Activated naive CD8-positive, alpha-beta T cell treated with anti-CD3 and anti-CD28 coated beads for 36 hours (primary cell): ENCODE results near the gene CAPN10. TPM values are rescaled to one million over a fixed set of nuclear protein-coding genes. Genes with fewer than 3 reads are reported as not detected.

Experiments
- DNase-seq: peaks from one replicate; pipeline ENCODE4 v3.0.0; 2021
- H3K27ac Mint-ChIP-seq: one replicate; pipeline ENCODE4 v1.8.0; 2022; ENCODE audit warnings: mild to moderate bottlenecking, moderate library complexity, mixed read lengths
- H3K27me3 Mint-ChIP-seq: one replicate; pipeline ENCODE4 v1.8.0; 2022; ENCODE audit warnings: mild to moderate bottlenecking, mixed read lengths
- H3K36me3 Mint-ChIP-seq: one replicate; pipeline ENCODE4 v1.8.0; 2021; ENCODE audit warnings: mild to moderate bottlenecking, mixed read lengths
- H3K4me1 Mint-ChIP-seq: one replicate; pipeline ENCODE4 v1.8.0; 2021; ENCODE audit warnings: mixed read lengths
- H3K4me3 Mint-ChIP-seq: one replicate; pipeline ENCODE4 v1.8.0; 2022; ENCODE audit warnings: mild to moderate bottlenecking, moderate library complexity, mixed read lengths
- H3K9me3 Mint-ChIP-seq: one replicate; pipeline ENCODE4 v1.8.0; 2022; ENCODE audit warnings: mixed read lengths
- total RNA-seq, 2 experiments: library from RNA; stranded (reverse); gene quantifications; one replicate each; pipeline ENCODE4 v1.2.3, GENCODE V29; 2021

The CAPN10 gene
- total RNA-seq, 2 experiments from 2014 or later: 30.1 to 32.3 TPM

- Mint-ChIP-seq H3K4me1 (peaks cover 34% of the 10 kb centered on the region), H3K27ac (peak overlapping the region; percentile 14), H3K36me3 (no peaks in the 10 kb centered on the region), H3K27me3 (no peaks in the 10 kb centered on the region), H3K4me3 (peak overlapping the region; percentile 91), H3K9me3 (no peaks in the 10 kb centered on the region)
- no peak for DNase-seq
Observed at GRCh38 chr2:240588006-240588655, 1.6 kb downstream of the CAPN10 start.

DNA sequence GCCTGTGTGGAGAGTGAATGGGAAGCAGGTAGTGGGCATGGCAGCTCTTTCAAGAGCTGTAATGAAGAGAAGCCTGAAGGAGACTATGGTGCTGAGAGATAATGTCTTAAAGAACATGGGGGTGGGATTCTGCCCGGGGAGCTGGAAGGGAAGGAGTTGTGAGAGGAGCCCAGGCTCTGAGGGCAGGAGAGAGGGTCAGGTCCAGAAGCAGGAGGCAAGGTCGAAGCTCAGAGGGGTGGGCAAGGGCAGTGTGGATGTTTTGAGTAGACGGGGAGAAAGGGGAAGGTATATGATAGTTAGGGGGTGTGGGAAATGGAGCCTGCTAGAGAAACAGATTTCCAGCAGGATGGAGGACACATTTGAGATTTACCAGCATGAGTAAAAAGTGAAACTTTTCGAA, 2.1 kb downstream of the CAPN10 start:
- no peak overlapping the region for H3K4me3 Mint-ChIP-seq
- no peaks in the 10 kb centered on the region for H3K27me3 Mint-ChIP-seq
- H3K4me1 Mint-ChIP-seq: peaks cover 31% of the 10 kb centered on the region
- no peaks in the 10 kb centered on the region for H3K9me3 Mint-ChIP-seq
- no peak overlapping the region for H3K27ac Mint-ChIP-seq
- H3K36me3 Mint-ChIP-seq: no peaks in the 10 kb centered on the region
- no peak for DNase-seq

DNA sequence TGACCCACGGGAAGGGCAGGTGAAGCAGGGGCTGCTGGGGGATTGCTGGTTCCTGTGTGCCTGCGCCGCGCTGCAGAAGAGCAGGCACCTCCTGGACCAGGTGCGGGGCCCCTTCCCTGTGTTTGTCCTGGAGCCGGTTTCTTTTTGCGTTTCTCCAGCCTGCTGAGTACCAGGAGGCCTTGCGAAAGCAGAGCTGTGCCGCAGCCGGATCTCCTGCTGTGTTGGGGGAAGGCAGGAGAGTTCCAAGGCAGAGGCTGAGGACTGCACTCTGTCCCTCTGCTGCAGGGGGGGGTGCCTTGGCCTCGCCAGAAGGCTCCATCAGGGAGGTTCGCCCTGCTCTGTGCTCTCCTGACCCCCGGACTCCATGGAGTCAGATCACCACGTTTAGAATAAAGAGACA, 2.8 kb downstream of the CAPN10 start:
- no peak for DNase-seq
- peaks cover 29% of the 10 kb centered on the region for H3K4me1 Mint-ChIP-seq
- H3K27ac Mint-ChIP-seq: no peak overlapping the region
- no peaks in the 10 kb centered on the region for H3K9me3 Mint-ChIP-seq
- no peak overlapping the region for H3K4me3 Mint-ChIP-seq
- no peaks in the 10 kb centered on the region for H3K36me3 Mint-ChIP-seq
- no peaks in the 10 kb centered on the region for H3K27me3 Mint-ChIP-seq

DNA sequence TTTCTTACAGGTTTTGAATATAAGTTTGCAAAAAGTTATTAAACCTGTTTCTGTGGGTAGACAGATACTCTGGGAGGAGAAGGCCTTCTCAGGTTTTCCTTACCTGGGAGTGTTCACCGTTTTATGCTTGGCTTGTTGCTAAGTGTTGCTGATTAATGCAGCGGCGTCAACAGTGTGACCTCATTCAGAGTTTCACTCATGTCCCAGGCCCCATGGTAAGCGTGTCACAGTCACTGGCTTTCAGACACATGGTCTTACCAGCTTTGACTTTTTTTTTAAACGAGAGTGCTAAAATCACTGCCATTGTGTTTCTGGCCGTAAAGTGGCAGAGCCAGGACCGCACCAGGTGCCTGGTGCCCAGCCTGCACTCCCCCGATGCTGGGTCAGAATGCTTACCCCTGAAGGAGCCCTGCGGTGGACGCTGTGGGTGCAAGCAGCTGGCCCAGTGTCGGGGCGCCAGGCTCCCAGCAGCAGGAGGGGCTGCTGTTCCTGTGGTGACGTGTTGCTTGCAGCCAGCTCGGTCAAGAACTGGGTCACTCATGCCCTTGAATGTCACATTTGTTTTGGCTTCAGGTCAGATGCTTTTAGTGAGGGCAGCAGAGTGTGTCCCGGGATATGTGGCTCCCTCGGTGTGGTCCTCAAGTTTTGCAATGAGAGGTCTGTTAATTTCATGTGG, 3.5 kb downstream of the CAPN10 start:
- Mint-ChIP-seq H3K27ac (no peak overlapping the region), H3K36me3 (no peaks in the 10 kb centered on the region), H3K4me3 (no peak overlapping the region), H3K9me3 (no peaks in the 10 kb centered on the region), H3K27me3 (no peaks in the 10 kb centered on the region), H3K4me1 (peaks cover 23% of the 10 kb centered on the region)
- no peak for DNase-seq

DNA sequence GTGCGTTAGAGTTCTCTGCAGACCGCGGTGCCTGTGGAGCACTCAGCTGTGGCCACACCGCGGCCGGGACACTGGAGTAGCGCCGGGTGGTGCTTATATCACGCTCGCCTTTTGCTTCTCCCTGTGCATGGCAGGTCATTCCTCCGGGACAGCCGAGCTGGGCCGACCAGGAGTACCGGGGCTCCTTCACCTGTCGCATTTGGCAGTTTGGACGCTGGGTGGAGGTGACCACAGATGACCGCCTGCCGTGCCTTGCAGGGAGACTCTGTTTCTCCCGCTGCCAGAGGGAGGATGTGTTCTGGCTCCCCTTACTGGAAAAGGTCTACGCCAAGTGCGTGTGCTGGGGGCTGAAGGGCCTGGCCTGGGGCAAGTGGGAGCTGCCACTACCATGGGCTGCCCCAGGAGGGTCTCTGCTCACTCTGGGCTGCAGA, 4.2 kb downstream of the CAPN10 start:
- Mint-ChIP-seq H3K27ac (no peak overlapping the region), H3K27me3 (no peaks in the 10 kb centered on the region), H3K4me1 (peaks cover 21% of the 10 kb centered on the region), H3K9me3 (no peaks in the 10 kb centered on the region), H3K36me3 (no peaks in the 10 kb centered on the region), H3K4me3 (no peak overlapping the region)
- no peak for DNase-seq

GRCh38 chr2:240591226-240591625, 4.7 kb downstream of the CAPN10 start:
- H3K9me3 Mint-ChIP-seq: no peaks in the 10 kb centered on the region
- DNase-seq: no peak
- no peak overlapping the region for H3K27ac Mint-ChIP-seq
- peaks cover 21% of the 10 kb centered on the region for H3K4me1 Mint-ChIP-seq
- no peaks in the 10 kb centered on the region for H3K27me3 Mint-ChIP-seq
- no peak overlapping the region for H3K4me3 Mint-ChIP-seq
- H3K36me3 Mint-ChIP-seq: no peaks in the 10 kb centered on the region

GRCh38 chr2:240591784-240592183, 5.2 kb downstream of the CAPN10 start:
- H3K9me3 Mint-ChIP-seq: no peaks in the 10 kb centered on the region
- H3K27me3 Mint-ChIP-seq: no peaks in the 10 kb centered on the region
- no peak for DNase-seq
- no peaks in the 10 kb centered on the region for H3K36me3 Mint-ChIP-seq
- H3K27ac Mint-ChIP-seq: no peak overlapping the region
- peaks cover 21% of the 10 kb centered on the region for H3K4me1 Mint-ChIP-seq
- H3K4me3 Mint-ChIP-seq: no peak overlapping the region

GRCh38 chr2:240593026-240593702, 6.6 kb downstream of the CAPN10 start:
- no peak for DNase-seq
- Mint-ChIP-seq H3K4me1 (peaks cover 14% of the 10 kb centered on the region), H3K36me3 (no peaks in the 10 kb centered on the region), H3K27ac (no peak overlapping the region), H3K9me3 (no peaks in the 10 kb centered on the region), H3K4me3 (no peak overlapping the region), H3K27me3 (no peaks in the 10 kb centered on the region)

- H3K4me3 Mint-ChIP-seq: no peak overlapping the region
- peaks cover 7% of the 10 kb centered on the region for H3K4me1 Mint-ChIP-seq
- no peak for DNase-seq
- no peaks in the 10 kb centered on the region for H3K36me3 Mint-ChIP-seq
- no peaks in the 10 kb centered on the region for H3K9me3 Mint-ChIP-seq
- no peaks in the 10 kb centered on the region for H3K27me3 Mint-ChIP-seq
- no peak overlapping the region for H3K27ac Mint-ChIP-seq
Observed at GRCh38 chr2:240593703-240594451, 7.3 kb downstream of the CAPN10 start.

GRCh38 chr2:240594511-240595380, 8.2 kb downstream of the CAPN10 start:
- Mint-ChIP-seq H3K4me3 (no peak overlapping the region), H3K27ac (no peak overlapping the region), H3K4me1 (no peaks in the 10 kb centered on the region), H3K9me3 (no peaks in the 10 kb centered on the region), H3K27me3 (no peaks in the 10 kb centered on the region), H3K36me3 (no peaks in the 10 kb centered on the region)
- DNase-seq: no peak

- H3K4me1 Mint-ChIP-seq: no peaks in the 10 kb centered on the region
- no peaks in the 10 kb centered on the region for H3K27me3 Mint-ChIP-seq
- no peaks in the 10 kb centered on the region for H3K9me3 Mint-ChIP-seq
- H3K36me3 Mint-ChIP-seq: no peaks in the 10 kb centered on the region
- no peak overlapping the region for H3K4me3 Mint-ChIP-seq
- peak; percentile 52 for DNase-seq
- no peak overlapping the region for H3K27ac Mint-ChIP-seq
Observed at GRCh38 chr2:240595381-240596079, 9.0 kb downstream of the CAPN10 start.

GRCh38 chr2:240596080-240596460, 9.5 kb downstream of the CAPN10 start:
- DNase-seq: no peak
- Mint-ChIP-seq H3K4me1 (no peaks in the 10 kb centered on the region), H3K27me3 (no peaks in the 10 kb centered on the region), H3K9me3 (no peaks in the 10 kb centered on the region), H3K36me3 (no peaks in the 10 kb centered on the region), H3K27ac (no peak overlapping the region), H3K4me3 (no peak overlapping the region)

- Mint-ChIP-seq H3K4me1 (no peaks in the 10 kb centered on the region), H3K4me3 (no peak overlapping the region), H3K27ac (no peak overlapping the region), H3K27me3 (no peaks in the 10 kb centered on the region), H3K36me3 (no peaks in the 10 kb centered on the region), H3K9me3 (no peaks in the 10 kb centered on the region)
- DNase-seq: no peak
Observed at GRCh38 chr2:240596491-240596931, 10.0 kb downstream of the CAPN10 start.

DNA sequence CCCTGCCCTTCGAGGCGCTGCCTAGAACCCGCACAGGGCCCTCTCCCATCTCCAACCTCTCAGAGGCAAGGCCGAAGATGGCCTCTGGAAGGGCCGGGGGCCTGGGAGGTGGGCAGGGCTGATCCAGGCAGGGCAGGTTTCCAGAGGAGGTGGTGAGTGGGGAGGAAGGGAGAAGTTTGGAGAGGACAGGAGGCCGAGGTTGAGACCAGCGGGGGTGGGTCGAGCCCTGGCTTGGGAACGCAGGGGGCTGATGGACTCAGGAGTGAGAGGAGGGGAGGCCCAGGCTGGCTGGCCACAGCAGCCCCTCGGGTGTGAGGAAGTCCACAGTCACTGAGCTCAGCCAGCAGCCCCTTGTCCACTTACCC, 10.5 kb downstream of the CAPN10 start:
- H3K27me3 Mint-ChIP-seq: no peaks in the 10 kb centered on the region
- H3K4me1 Mint-ChIP-seq: no peaks in the 10 kb centered on the region
- H3K27ac Mint-ChIP-seq: no peak overlapping the region
- no peak overlapping the region for H3K4me3 Mint-ChIP-seq
- H3K9me3 Mint-ChIP-seq: no peaks in the 10 kb centered on the region
- no peaks in the 10 kb centered on the region for H3K36me3 Mint-ChIP-seq
- no peak for DNase-seq
